Endometrial microvascular endothelial cells (primary cell): ENCODE measurements around the gene GBP5. TPM values are rescaled to one million over a fixed set of nuclear protein-coding genes. Genes with fewer than 3 reads are reported as not detected.
"Not testable (repeated sequence)": the region's sequence is repeated elsewhere in the genome, so short reads cannot be mapped to it uniquely, and the experiment has no call there.

ENCODE experiments used
- in situ Hi-C: cut with HindIII; loops from 2 replicates; pipeline ENCODE4 v1.10.0; 2017; ENCODE audit warnings: low sequenced_read_pairs, low pct_unique_long_range_greater_than_20kb; ENCODE audit errors: inconsistent ontology term
- total RNA-seq: library from RNA; depleted of rRNA; stranded (reverse); fragments of >200 nt; gene quantifications from one replicate; pipeline ENCODE4 v1.2.3, GENCODE V29; 2015; ENCODE audit errors: inconsistent ontology term

Gene GBP5
- under 0.01 TPM for total RNA-seq

- in situ Hi-C loops, result not testable (repeated sequence)
Observed at GRCh38 chr1:89272269-89273041, at the start of gene GBP5. GBP5 (minus strand) TSS chr1:89272860; CDS start chr1:89269555, 3,305 bp downstream.

DNA sequence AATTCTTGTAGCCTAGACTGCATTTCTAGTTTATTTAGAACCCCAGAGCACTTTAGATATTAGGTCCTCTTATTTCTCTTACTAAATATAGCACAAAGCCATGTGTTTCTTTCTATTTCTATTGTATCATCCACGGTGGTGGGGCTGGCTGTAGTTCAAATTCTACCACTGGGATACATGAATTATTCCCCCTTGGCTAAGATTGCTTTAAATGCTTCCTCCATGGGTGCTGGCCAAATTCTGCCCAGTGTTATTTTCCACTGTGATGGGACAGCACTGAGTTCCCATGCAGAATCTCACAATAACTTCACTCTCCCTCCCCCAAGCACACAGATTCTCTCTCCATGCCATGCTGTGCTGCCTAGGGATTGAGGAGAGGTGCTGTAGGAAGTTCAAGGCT is 49.7 kb upstream of the GBP5 start:
- in situ Hi-C loops, result no loop called here

DNA sequence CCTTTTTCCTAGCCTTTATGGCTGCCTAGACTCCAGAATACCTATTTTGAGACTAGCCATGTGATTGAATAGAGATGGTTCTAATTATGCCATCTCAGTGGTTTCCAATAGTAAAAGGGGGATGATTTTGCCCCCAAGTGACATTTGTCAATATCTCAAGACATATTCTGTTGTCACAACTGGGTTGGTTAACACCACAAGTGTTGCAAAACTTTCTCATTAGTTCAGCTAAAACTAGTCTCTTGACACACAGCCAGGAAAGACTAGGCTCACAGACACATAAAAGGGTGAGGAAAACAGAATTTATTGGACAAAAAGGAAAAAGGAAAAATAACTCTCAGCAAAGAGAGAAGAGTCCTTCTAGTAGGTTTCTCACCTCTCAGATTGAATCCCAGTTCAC is 39.9 kb upstream of the GBP5 start:
- in situ Hi-C loops, result no loop called here

DNA sequence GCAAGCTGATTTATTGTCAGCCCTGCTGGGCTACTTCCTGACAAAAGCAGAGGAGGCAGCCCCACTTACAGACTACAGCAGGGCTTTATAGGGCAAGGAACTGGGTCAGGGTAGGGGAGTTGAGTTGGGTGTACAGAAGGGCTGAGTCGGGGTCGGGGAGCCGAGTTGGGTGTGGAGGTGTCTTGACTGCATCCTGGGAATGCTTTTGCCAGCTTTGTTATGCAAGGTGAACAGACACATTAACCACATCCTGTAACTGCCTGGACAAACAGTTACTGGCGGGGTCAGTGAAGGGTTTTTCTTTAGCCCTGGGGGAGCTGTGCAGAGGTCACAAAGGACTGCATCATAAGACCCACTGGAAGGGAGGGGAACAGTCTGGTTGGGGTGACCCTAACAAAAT is 39.1 kb upstream of the GBP5 start:
- in situ Hi-C loops, result no loop called here

GRCh38 chr1:89310976-89311375 is 38.3 kb upstream of the GBP5 start:
- in situ Hi-C loops, result no loop called here

- in situ Hi-C loops, result no loop called here
Observed at GRCh38 chr1:89310505-89310904, 37.8 kb upstream of the GBP5 start.

GRCh38 chr1:89309828-89310227 is 37.2 kb upstream of the GBP5 start:
- in situ Hi-C loops, result no loop called here

- in situ Hi-C loops, result no loop called here
Observed at GRCh38 chr1:89306273-89306672, 33.6 kb upstream of the GBP5 start.

GRCh38 chr1:89305493-89305892 is 32.8 kb upstream of the GBP5 start:
- in situ Hi-C loops, result no loop called here

DNA sequence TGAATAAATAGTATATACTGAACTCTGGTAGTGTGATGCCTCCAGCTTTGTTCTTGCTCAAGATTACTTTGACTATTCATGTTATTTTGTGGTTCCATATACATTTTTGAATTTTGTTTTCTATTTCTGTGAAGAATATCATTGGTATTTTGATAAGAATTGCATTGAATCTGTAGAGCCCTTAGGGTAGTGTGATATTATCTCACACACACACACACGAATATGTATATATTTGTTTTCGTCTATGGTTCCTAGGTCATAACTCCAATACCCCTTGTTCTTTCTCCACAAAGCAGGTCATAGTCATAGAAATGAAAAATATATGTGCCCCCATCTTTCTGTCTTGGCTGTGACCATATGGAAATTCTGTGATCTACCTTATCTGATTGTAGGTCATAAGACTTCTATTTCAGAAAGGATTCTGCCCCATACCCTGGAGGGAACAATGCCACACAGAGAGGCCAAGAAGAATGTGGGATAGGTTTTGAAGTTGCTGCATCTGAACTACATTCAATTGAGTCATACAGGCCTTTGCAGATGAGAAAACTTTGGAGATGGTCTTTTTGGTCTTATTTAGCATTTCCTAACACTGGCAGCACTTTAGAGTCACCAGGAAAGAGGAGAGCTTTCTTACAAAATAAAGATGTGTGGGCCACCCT is 32.0 kb upstream of the GBP5 start:
- in situ Hi-C loops, result no loop called here

GRCh38 chr1:89302697-89303332 is 30.2 kb upstream of the GBP5 start:
- in situ Hi-C loops, result no loop called here

DNA sequence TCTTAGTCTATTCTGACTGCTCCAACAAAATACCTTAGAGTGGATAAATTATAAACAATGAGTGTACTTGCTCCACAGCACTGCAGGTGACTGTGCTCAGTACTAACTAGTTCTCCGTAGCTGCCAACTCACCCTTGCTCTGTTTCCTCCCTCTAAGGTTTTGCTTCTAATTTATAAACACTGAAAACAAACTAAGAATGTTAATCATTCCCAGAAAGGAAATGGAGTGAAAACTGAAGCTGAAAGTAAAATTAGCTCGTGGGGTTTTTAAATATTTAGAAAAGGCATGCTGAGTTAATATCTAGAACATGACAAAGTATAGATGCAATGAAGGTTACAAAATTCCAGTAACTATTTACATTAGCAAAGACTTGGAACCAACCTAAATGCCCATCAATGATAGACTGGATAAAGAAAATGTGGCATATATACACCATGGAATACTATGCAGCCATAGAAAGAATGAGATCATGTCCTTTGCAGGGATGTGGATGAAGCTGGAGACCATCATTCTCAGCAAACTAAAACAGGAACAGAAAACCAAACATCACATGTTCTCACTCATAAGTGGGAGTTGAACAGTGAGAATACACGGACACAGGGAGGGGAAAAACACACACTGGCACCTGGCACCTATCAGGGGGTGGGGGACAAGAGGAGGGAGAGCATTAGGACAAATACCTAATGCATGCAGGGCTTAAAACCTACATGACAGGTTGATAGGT is 27.2 kb upstream of the GBP5 start:
- in situ Hi-C loops, result not testable (repeated sequence)

GRCh38 chr1:89298461-89298860 is 25.8 kb upstream of the GBP5 start:
- in situ Hi-C loops, result no loop called here

DNA sequence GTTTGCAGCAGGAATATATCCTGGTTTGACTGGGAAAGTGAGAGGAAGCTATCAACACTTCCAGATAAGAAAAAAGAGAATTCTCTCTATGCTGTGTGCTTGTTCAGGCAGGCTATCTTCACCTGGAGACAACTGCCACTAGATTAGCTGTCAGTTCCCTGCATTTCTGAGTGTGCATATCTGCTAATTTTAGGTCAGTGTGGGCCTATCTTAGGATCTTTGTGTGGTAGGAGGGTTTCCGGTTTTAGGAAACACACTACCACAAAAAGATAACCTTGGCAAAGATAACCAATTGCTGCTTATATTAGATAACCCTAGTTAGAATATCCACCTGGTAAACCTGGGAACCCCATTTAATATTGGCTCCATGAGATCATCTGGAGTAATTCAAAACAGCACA is 22.5 kb upstream of the GBP5 start:
- in situ Hi-C loops, result no loop called here

GRCh38 chr1:89291276-89291675 is 18.6 kb upstream of the GBP5 start:
- in situ Hi-C loops, result no loop called here

DNA sequence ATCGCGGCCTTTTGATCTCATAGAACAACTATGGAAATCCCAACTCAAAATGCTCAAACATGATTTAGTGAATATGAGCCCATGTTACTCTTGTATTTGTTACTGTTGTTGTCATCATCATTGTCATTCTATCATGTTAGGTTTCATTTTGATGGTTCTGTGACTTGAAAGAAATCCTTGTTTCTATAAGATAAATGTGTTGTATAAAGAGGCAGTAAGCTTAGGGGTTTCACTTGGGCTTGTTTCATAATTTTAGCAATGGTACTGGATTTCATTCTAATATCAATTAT is 15.3 kb upstream of the GBP5 start:
- in situ Hi-C loops, result no loop called here

DNA sequence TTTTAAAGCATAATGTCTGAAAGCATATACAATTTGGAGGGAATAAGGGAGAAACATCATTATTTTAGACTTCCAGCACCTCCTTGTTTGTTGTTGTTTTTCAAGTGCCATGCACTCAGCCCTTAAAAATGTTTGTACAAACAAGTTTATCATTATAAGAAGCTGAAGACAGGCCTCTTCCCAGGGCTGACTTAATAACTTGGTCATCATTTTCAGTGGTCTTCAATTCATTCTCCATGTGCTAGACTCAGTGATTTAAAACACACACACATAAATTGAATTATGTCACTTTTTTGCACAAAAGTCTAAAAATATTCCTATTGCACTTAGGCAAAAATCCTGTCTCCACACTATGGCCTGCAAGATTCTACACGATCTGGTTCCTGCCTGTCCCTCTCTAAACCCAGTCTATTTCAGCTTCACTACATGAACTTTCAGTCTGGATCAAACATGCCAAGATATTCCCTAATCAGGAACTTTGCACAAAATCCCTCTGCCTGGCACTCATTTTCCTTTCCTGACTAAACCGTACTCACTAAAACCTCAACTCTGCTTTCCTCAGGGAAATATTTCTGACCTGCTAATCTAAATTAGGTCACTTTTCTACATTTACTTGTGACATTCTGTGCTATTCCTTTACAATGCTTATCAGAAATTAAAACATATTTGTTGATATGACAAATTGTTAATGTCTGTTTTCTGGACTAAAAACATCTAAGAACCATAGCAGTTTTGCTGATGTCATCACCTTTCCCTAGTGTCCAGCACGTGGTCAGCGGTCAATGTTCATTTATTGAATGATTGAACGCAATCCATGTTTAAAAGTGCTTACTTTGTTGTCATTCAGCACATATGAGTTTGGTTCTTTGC is 14.8 kb upstream of the GBP5 start:
- in situ Hi-C loops, result no loop called here

DNA sequence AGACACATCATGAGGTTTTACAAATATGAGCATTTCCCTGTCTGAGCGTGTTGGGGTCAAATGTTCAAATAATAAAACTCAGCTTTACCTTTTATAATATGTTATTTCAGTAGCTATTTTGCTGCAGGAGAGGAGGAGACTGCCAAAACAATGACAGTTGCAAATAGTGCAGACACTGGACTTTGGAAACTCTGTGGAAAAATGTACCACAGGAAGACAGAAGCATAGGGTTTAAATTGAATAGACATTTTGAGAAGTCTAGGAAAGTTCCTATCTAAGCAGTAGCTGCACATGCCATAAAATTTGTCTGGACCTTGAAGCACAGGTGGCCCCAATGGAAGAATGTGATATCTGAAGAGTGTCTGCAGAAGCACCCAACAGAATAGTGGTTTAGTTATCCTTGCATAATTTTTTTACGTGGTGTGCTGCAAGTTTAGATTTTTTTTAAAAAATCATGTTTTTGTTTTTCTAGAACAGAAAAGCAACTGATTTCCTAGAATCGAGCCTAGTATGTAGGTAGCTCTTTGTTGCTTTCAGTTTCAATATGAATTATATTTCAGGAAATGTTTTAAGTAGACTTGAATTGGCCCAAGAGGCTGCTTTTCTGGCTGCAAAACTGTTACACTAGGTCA is 14.0 kb upstream of the GBP5 start:
- in situ Hi-C loops, result no loop called here
